Measurements from ENCODE around the gene TTC33.

DNA sequence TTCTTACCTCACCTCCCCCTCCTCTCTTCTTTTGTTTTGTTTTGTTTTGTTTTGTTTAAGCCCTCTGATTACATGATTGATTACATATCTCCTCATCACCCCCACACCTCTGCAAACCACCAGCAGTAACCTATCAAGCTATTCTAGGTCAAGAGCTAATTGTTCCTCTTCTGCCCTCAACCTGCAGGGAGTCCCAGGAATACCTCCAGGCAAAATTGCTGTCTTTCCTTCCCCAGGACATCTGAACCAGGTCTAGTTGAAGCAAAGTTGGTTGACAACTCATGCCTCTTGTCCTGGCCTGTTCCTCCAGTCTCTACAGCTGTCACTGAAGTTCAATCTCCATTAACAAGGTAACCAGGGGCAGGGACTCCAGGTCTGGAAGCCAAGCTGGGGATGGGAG is 156.1 kb downstream of the TTC33 start:
- TF ChIP-seq MXI1 (conservative IDR thresholded peaks at IDR 0.05; ENCODE audit: poor library complexity, severe bottlenecking): no peak
- no peak for TF ChIP-seq EZH2 (IDR thresholded peaks at IDR 0.05; ENCODE audit: borderline replicate concordance, insufficient read depth, low read length, poor library complexity, severe bottlenecking)
- no peak for TF ChIP-seq POLR2AphosphoS5 (IDR thresholded peaks at IDR 0.05)
- TF ChIP-seq, protein P1, sequence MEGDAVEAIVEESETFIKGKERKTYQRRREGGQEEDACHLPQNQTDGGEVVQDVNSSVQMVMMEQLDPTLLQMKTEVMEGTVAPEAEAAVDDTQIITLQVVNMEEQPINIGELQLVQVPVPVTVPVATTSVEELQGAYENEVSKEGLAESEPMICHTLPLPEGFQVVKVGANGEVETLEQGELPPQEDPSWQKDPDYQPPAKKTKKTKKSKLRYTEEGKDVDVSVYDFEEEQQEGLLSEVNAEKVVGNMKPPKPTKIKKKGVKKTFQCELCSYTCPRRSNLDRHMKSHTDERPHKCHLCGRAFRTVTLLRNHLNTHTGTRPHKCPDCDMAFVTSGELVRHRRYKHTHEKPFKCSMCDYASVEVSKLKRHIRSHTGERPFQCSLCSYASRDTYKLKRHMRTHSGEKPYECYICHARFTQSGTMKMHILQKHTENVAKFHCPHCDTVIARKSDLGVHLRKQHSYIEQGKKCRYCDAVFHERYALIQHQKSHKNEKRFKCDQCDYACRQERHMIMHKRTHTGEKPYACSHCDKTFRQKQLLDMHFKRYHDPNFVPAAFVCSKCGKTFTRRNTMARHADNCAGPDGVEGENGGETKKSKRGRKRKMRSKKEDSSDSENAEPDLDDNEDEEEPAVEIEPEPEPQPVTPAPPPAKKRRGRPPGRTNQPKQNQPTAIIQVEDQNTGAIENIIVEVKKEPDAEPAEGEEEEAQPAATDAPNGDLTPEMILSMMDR (IDR thresholded peaks at IDR 0.05; ENCODE audit: poor library complexity, severe bottlenecking): no peak
- no peak for TF ChIP-seq RAD21 (conservative IDR thresholded peaks at IDR 0.05)
- TF ChIP-seq EP300 (conservative IDR thresholded peaks at IDR 0.05; ENCODE audit: poor library complexity, severe bottlenecking): no peak
- TF ChIP-seq, protein P2, sequence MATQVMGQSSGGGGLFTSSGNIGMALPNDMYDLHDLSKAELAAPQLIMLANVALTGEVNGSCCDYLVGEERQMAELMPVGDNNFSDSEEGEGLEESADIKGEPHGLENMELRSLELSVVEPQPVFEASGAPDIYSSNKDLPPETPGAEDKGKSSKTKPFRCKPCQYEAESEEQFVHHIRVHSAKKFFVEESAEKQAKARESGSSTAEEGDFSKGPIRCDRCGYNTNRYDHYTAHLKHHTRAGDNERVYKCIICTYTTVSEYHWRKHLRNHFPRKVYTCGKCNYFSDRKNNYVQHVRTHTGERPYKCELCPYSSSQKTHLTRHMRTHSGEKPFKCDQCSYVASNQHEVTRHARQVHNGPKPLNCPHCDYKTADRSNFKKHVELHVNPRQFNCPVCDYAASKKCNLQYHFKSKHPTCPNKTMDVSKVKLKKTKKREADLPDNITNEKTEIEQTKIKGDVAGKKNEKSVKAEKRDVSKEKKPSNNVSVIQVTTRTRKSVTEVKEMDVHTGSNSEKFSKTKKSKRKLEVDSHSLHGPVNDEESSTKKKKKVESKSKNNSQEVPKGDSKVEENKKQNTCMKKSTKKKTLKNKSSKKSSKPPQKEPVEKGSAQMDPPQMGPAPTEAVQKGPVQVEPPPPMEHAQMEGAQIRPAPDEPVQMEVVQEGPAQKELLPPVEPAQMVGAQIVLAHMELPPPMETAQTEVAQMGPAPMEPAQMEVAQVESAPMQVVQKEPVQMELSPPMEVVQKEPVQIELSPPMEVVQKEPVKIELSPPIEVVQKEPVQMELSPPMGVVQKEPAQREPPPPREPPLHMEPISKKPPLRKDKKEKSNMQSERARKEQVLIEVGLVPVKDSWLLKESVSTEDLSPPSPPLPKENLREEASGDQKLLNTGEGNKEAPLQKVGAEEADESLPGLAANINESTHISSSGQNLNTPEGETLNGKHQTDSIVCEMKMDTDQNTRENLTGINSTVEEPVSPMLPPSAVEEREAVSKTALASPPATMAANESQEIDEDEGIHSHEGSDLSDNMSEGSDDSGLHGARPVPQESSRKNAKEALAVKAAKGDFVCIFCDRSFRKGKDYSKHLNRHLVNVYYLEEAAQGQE (IDR thresholded peaks at IDR 0.05; ENCODE audit: borderline replicate concordance): no peak

Measured in neural cell (in vitro differentiated cells).